Ovary (tissue), 9 donors: ENCODE measurements around the gene PTMA. TPM values are rescaled to one million over a fixed set of nuclear protein-coding genes. Genes with fewer than 3 reads are reported as not detected.

Source experiments
- DNase-seq, 5 donors: peaks; one replicate each; pipeline ENCODE4 v3.0.0-alpha.2; 2019 to 2020
- H3K27ac ChIP-seq, 2 donors: fragments of 200-600 bp; one replicate each; pipeline versions ENCODE4 v1.5.1 to v1.8.0; 2019 to 2022
- H3K27me3 ChIP-seq: fragments of 200-600 bp; one replicate; pipeline ENCODE4 v1.8.0; 2022
- H3K36me3 ChIP-seq: fragments of 200-600 bp; sonication (generic); one replicate; pipeline ENCODE4 v1.5.1; 2019
- H3K4me1 ChIP-seq: one replicate; pipeline ENCODE4 v1.8.1; 2013; ENCODE audit warnings: mild to moderate bottlenecking, moderate library complexity; ENCODE audit not compliant: insufficient read depth
- H3K4me3 ChIP-seq: fragments of 200-600 bp; sonication (generic); one replicate; pipeline ENCODE4 v1.5.1; 2017
- H3K9me3 ChIP-seq, 2 donors: fragments of 200-600 bp in 1 of 2; sonication (generic) in 1 of 2; one replicate each; pipeline versions ENCODE4 v1.5.1 to v1.8.1; 2013 to 2019; ENCODE audit warnings: mild to moderate bottlenecking in 1 of 2, moderate library complexity in 1 of 2
- EP300 ChIP-seq: sonication (generic); formaldehyde crosslinking; IDR thresholded peaks from one replicate; pipeline ENCODE4 v1.6.1; 2017; ENCODE audit warnings: antibody characterized with exemption
- POLR2A ChIP-seq: fragments of 450-650 bp; IDR thresholded peaks from one replicate; pipeline ENCODE4 v1.6.1; 2017; ENCODE audit warnings: antibody characterized with exemption, mild to moderate bottlenecking, moderate library complexity
- WGBS, 3 donors: extraction: QIAGEN DNeasy Blood & Tissue Kit in 1 of 3; methylation state at CpG; one replicate each; pipeline versions ENCODE4 v1.1.5 to v1.1.7; 2013 to 2017; 5-methylcytosine and 5-hydroxymethylcytosine counted together
- intact Hi-C, 4 donors: fragments of 100-400 bp; cut with DNase I; formaldehyde crosslinking; loops; one replicate each; pipeline versions ENCODE4 v1.11.0 to v1.15.1; 2022 to 2023
- polyA plus RNA-seq, 2 donors: library from polyadenylated mRNA; stranded (reverse); fragments of 200-250 nt in 1 of 2; fragments of 350-450 nt in 1 of 2; fragmentation: Illumina TruSeq in 1 of 2; extraction: RNeasy Lipid Tissue Mini Kit (QIAGEN cat#74804) in 1 of 2; gene quantifications; one replicate each; pipeline ENCODE4 v1.2.3, GENCODE V29; 2013 to 2014
- total RNA-seq, 7 donors: library from RNA; depleted of rRNA in 2 of 7; stranded (reverse); fragments of >200 nt in 2 of 7; fragmentation: NEBNext Ultra II Directional in 3 of 7; extraction: Animal tissue kit (Norgen Biotek cat#: 25700) in 3 of 7; gene quantifications; one replicate each; pipeline versions ENCODE4 v1.1.0 to v1.2.4, GENCODE V29; 2016 to 2023
- TF ChIP-seq, protein P1 (sequence below), 3 donors: fragments of 450-650 bp in 2 of 3; fragments of 200-600 bp in 1 of 3; IDR thresholded peaks; one replicate each; pipeline versions ENCODE4 v1.5.1 to v1.8.0; 2016 to 2022; ENCODE audit warnings: antibody characterized with exemption in 3 of 3, mild to moderate bottlenecking in 1 of 3
- donor health status: DM: no; HTN: no; CAD: no; lungs with moderate emphysema.
- donor health status: DM: no; HTN: no; CAD: no.
- donor health status: Bipolar disorder and iron deficiency.
- donor health status: DM: yes; HTN: yes; CAD: no.
- donor health status: DM: no; HTN: no; CAD: no.
- donor health status: DM: yes; HTN: yes; CAD: no.

PTMA gene
- total and polyA plus RNA-seq, 9 donors = 755 to 1,991 (median 930) TPM

DNA sequence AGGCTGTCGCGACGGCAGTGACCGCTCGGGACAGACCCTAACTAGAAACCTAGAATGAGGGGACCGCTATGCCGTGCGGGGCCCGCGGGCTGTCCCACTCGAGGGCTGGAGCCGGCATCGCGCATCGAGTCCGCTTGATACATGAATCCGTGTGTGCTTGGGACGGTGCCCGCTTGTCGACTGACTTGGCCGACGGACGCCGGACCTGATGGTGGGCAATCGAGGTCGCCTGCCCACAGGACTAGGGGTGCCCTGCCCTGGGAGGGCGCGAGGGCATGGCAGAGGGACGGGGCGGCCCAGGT lies 749 bp upstream of the PTMA start:
- peak overlapping the region; percentile 81 for H3K4me3 ChIP-seq
- no peak for TF ChIP-seq POLR2A
- TF ChIP-seq, protein P1, sequence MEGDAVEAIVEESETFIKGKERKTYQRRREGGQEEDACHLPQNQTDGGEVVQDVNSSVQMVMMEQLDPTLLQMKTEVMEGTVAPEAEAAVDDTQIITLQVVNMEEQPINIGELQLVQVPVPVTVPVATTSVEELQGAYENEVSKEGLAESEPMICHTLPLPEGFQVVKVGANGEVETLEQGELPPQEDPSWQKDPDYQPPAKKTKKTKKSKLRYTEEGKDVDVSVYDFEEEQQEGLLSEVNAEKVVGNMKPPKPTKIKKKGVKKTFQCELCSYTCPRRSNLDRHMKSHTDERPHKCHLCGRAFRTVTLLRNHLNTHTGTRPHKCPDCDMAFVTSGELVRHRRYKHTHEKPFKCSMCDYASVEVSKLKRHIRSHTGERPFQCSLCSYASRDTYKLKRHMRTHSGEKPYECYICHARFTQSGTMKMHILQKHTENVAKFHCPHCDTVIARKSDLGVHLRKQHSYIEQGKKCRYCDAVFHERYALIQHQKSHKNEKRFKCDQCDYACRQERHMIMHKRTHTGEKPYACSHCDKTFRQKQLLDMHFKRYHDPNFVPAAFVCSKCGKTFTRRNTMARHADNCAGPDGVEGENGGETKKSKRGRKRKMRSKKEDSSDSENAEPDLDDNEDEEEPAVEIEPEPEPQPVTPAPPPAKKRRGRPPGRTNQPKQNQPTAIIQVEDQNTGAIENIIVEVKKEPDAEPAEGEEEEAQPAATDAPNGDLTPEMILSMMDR (IDR thresholded peaks at IDR 0.05) = no peak
- TF ChIP-seq EP300 = no peak
- no peaks in the 10 kb centered on the region for H3K27me3 ChIP-seq
- WGBS, 3 donors = 4 to 14% (median 4%) methylated on average over 30 of the region's 30 CpGs
- H3K27ac ChIP-seq = peak overlapping the region; percentile 100
- DNase-seq = peak in 4 of 5 donors; percentile 78 to 89 (median 84)
- H3K9me3 ChIP-seq = no peaks in the 10 kb centered on the region
- intact Hi-C loops = loop anchor here in 2 of 4 donors (2.0 to 5.0 kb wide), 2 partner anchors 45 to 103 kb away; no protein-coding TSS in a partner anchor
- no peaks in the 10 kb centered on the region for H3K36me3 ChIP-seq
- H3K4me1 ChIP-seq = peaks cover 13% of the 10 kb centered on the region

DNA sequence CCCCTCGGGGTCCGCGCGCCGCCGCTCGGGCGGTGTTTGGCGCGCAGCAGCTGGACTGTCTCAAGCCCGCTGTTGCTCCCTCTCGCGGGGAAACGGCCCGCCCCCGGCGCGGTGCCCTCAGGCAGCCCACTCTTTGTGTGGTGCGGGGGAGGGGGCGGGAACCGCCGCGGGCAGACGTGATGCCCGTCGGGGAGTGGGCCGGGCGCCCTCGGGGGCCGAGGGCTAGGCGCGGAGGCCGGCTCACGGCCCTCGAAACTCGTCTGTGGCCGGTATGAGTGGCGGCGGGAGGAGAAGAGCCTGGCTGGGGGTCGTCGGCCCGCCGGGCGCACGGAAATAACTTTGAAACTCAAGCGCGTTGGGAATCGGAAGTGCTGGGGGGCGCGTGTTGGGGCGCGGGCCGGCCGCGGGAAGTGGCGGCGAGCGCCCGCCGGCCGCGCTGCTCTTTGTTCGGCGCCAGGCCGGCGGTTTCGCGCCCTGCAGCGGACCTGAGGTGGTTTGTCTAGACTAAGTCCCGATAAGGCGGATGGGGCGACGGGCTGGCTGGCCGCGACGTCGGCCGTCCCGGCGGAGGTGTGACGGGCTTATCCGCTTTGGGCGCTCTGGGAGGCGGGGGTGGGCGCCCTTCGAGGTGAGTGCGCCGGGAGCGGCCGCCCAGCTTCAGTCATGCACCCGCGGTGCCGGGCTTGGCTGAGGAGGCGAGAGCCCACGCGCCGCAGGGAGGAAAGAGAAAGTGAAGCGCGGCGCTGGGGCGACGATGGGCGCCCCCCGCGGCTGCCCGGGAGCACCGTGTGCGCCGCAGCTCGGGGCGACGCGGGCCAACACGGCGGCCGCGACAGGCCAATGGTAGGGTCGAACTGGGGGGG lies 679 bp downstream of the PTMA start:
- H3K4me1 ChIP-seq = peaks cover 20% of the 10 kb centered on the region
- DNase-seq = peak; percentile 62 to 83 (median 78)
- peak overlapping the region; percentile 94 to 100 for H3K27ac ChIP-seq
- 0 to 1% (median 1%) methylated on average over 77 to 118 of the region's 118 CpGs for WGBS, 3 donors
- H3K4me3 ChIP-seq = peak overlapping the region; percentile 77
- intact Hi-C loops = loop anchor here in 1 of 4 donors (5.0 kb wide), 1 partner anchor 47 kb away; no protein-coding TSS in a partner anchor
- TF ChIP-seq EP300 (no peak), POLR2A (no peak)
- TF ChIP-seq, protein P1 (IDR thresholded peaks at IDR 0.05) = peak in 1 of 3 donors; percentile 3
- H3K9me3 ChIP-seq = no peaks in the 10 kb centered on the region
- no peaks in the 10 kb centered on the region for H3K36me3 ChIP-seq
- no peaks in the 10 kb centered on the region for H3K27me3 ChIP-seq

DNA sequence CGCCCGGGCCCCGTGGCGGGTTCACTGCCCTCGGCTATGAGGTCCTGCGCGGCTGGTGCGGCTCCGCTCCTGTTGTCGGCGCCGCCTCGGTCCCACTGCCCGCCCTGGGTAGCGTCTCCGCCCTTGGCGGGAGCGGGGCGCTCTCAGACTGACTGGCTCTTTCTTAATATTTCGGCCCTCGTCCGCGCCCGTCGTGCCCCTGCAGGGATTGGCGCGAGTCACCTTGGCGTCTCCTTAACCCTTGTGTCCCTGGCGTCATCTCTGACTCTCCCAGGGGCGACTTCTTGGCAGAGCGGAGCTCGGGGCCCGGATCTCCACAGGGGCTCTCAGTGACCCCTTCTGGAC lies 1.3 kb downstream of the PTMA start:
- no peaks in the 10 kb centered on the region for H3K9me3 ChIP-seq
- H3K27ac ChIP-seq = peak overlapping the region; percentile 94 to 100
- 0 to 1% (median 1%) methylated on average over 30 to 33 of the region's 33 CpGs for WGBS, 3 donors
- no peak for TF ChIP-seq POLR2A
- TF ChIP-seq, protein P1 (IDR thresholded peaks at IDR 0.05) = no peak
- no peak for TF ChIP-seq EP300
- peak overlapping the region; percentile 77 for H3K4me3 ChIP-seq
- intact Hi-C loops = loop anchor here in 1 of 4 donors (5.0 kb wide), 1 partner anchor 47 kb away; no protein-coding TSS in a partner anchor
- peaks cover 21% of the 10 kb centered on the region for H3K4me1 ChIP-seq
- DNase-seq = peak in 4 of 5 donors; percentile 47 to 70 (median 64)
- no peaks in the 10 kb centered on the region for H3K27me3 ChIP-seq
- no peaks in the 10 kb centered on the region for H3K36me3 ChIP-seq

DNA sequence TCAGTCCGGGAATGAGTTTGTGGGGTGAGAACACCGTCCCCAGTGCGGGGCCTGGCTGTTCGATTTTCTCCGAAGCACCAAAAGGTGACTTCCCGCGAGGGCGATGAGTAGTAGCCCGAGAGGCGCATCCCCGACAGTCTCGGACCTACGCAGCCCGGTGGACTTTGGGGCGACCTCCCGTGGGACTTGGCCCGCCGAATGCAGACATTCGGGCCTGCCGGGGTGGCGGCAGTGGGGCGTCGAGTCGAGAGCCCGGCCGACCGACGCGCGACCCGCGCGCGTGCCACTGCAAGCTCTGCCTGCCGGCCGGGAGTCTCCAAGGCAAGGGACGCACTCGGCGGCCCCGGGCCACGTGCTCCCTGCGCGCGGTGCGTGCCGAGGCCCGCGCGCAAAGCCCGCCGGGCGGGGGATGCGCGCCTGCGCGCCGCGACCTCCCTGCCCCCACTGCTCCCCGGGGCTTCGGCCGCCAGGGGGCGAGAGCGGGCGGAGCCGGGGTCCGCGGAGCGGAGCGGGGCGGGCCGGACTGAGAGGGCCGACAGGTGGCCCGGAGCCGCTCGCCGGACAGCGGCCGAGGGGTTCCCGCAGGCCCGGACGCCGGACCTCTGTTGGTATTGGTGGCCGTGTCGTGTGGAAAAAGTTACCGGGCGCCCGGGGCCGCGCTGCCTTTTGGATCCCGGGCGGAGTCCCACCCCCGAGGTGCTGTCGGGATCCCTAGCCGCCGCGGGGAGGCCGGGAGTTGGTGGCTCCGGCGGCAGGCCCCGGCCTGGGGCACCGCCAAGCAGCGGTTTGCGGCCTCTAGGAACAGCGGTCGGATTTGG lies 1.9 kb downstream of the PTMA start:
- Histone ChIP-seq H3K36me3 (no peaks in the 10 kb centered on the region), H3K4me1 (peaks cover 19% of the 10 kb centered on the region), H3K9me3 (no peaks in the 10 kb centered on the region), H3K27ac (peak overlapping the region; percentile 94 to 100), H3K4me3 (peak overlapping the region; percentile 77), H3K27me3 (no peaks in the 10 kb centered on the region)
- DNase-seq = peak; percentile 81 to 95 (median 88)
- WGBS, 3 donors = 0% methylated on average over 33 to 105 of the region's 105 CpGs
- TF ChIP-seq EP300 (no peak), POLR2A (peak; percentile 66)
- TF ChIP-seq, protein P1 (IDR thresholded peaks at IDR 0.05) = peak; percentile 57 to 99 (median 97)
- intact Hi-C loops = loop anchor here (2.0 to 10.0 kb wide), 3 partner anchors 48 to 185 kb away; no protein-coding TSS in a partner anchor
